Measurements from ENCODE around the gene STMP1.

STMP1 gene

DNA sequence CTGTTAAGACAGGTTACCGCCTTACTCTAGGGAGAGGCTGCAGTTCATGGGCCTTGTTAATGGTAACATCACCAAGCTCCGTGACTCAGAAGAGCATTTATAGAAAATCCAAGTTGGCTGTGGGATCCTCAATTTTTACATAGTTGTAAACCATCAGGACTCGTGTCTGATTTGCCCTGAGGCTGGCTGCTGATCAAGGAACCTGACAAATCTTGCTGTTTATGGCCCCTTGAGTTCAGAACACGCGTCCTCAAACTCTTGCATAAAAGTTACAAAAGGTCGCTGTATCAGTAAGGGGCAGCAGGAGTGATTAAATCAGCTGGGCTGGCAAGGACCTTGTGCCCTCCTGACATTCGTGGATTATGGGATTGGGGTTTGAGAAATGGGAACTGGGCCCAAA lies 61.1 kb downstream of the STMP1 start:
- no peak for DNase-seq

Data from fibroblast of skin of back (primary cell).